Esophagus muscularis mucosa (tissue), 4 donors: Measurements from ENCODE around the gene CYSLTR2. TPM values are rescaled to one million over a fixed set of nuclear protein-coding genes. Genes with fewer than 3 reads are reported as not detected.

Source experiments
- DNase-seq: peaks from one replicate; pipeline ENCODE4 v3.0.0-alpha.2; 2017; ENCODE audit errors: extremely low spot score
- H3K27ac ChIP-seq, 4 donors: fragments of 200-600 bp; sonication (generic); replicated peaks in 1 of 4; 1 replicate in 3 of 4; 2 replicates in 1 of 4; pipeline ENCODE4 v1.5.1; 2016 to 2019; ENCODE audit warnings: mild to moderate bottlenecking in 1 of 4
- H3K27me3 ChIP-seq, 4 donors: fragments of 200-600 bp; sonication (generic); one replicate each; pipeline versions ENCODE4 v1.5.1 to v1.6.0; 2016 to 2019
- H3K36me3 ChIP-seq, 4 donors: fragments of 200-600 bp; sonication (generic); one replicate each; pipeline ENCODE4 v1.5.1; 2016 to 2019
- H3K4me1 ChIP-seq, 4 donors: fragments of 200-600 bp; sonication (generic); one replicate each; pipeline ENCODE4 v1.5.1; 2016 to 2019
- H3K4me3 ChIP-seq, 4 donors: fragments of 200-600 bp; sonication (generic); 1 replicate in 2 of 4; 2 replicates in 2 of 4; pipeline ENCODE4 v1.5.1; 2016 to 2019; ENCODE audit warnings: mild to moderate bottlenecking in 4 of 4, moderate library complexity in 1 of 4
- H3K9me3 ChIP-seq, 4 donors: fragments of 200-600 bp; sonication (generic); 1 replicate in 3 of 4; 2 replicates in 1 of 4; pipeline ENCODE4 v1.5.1; 2016 to 2019
- EP300 ChIP-seq: sonication (generic); formaldehyde crosslinking; IDR thresholded peaks from one replicate; pipeline ENCODE4 v1.6.1; 2017; ENCODE audit warnings: antibody characterized with exemption
- POLR2A ChIP-seq: fragments of 450-650 bp; IDR thresholded peaks from one replicate; pipeline ENCODE4 v1.6.1; 2017; ENCODE audit warnings: antibody characterized with exemption, moderate library complexity, mild to moderate bottlenecking, low read depth
- POLR2AphosphoS5 ChIP-seq, 2 donors: sonication (generic); formaldehyde crosslinking; IDR thresholded peaks; one replicate each; pipeline ENCODE4 v1.6.1; 2017; ENCODE audit warnings: antibody characterized with exemption in 2 of 2
- WGBS: methylation state at CpG from one replicate; pipeline ENCODE4 v1.1.5; 2018; 5-methylcytosine and 5-hydroxymethylcytosine counted together
- intact Hi-C: fragments of 100-400 bp; cut with DNase I; formaldehyde crosslinking; loops from one replicate; pipeline ENCODE4 v1.15.1; 2023
- total RNA-seq, 4 donors: library from RNA; depleted of rRNA; stranded (reverse); fragments of >200 nt; gene quantifications; one replicate each; pipeline versions ENCODE4 v1.1.0 to v1.2.1, GENCODE V29; 2016
- TF ChIP-seq, protein P1 (sequence below), 3 experiments: fragments of 200-600 bp in 2 of 3; fragments of 450-650 bp in 1 of 3; sonication (generic) in 2 of 3; IDR thresholded peaks; one replicate each; pipeline ENCODE4 v1.5.1; 2017 to 2019; ENCODE audit warnings: antibody characterized with exemption in 3 of 3, mild to moderate bottlenecking in 2 of 3, moderate library complexity in 1 of 3

The CYSLTR2 gene
- total RNA-seq, 4 donors from 2014 or later: 0.83 to 4.2 (median 1.2) TPM

DNA sequence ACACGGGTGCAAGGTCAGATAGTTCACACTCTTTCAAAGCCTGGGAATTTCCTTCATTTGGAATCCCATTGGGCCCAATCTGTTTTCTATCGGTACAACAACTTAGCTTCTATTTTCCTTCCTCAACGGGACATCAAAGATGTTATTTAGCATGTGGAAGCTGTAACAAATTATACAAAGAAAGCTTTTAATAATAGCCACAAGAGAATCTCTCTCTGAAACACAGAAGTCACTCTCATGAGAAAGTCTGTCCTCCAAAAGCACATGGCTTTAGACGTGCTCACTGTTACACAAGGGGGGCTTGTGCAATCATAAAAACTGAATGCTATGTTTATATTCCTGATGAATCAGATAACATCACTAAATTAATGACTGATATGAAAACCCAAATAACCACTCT lies 28.9 kb upstream of the CYSLTR2 start:
- Histone ChIP-seq H3K27me3 (no peaks in the 10 kb centered on the region), H3K9me3 (peaks cover 0 to 8% (median 4%) of the 10 kb centered on the region in 4 donors), H3K36me3 (no peaks in the 10 kb centered on the region), H3K4me3 (no peak overlapping the region), H3K27ac (no peak overlapping the region), H3K4me1 (peaks cover 0 to 8% (median 0%) of the 10 kb centered on the region in 4 donors)
- intact Hi-C loops: no loop called here
- TF ChIP-seq POLR2A (no peak), EP300 (no peak), POLR2AphosphoS5 (IDR thresholded peaks at IDR 0.05) (no peak)
- TF ChIP-seq, protein P1, sequence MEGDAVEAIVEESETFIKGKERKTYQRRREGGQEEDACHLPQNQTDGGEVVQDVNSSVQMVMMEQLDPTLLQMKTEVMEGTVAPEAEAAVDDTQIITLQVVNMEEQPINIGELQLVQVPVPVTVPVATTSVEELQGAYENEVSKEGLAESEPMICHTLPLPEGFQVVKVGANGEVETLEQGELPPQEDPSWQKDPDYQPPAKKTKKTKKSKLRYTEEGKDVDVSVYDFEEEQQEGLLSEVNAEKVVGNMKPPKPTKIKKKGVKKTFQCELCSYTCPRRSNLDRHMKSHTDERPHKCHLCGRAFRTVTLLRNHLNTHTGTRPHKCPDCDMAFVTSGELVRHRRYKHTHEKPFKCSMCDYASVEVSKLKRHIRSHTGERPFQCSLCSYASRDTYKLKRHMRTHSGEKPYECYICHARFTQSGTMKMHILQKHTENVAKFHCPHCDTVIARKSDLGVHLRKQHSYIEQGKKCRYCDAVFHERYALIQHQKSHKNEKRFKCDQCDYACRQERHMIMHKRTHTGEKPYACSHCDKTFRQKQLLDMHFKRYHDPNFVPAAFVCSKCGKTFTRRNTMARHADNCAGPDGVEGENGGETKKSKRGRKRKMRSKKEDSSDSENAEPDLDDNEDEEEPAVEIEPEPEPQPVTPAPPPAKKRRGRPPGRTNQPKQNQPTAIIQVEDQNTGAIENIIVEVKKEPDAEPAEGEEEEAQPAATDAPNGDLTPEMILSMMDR (IDR thresholded peaks at IDR 0.05): no peak
- no peak for DNase-seq
- 68% methylated on average over 4 of the region's 4 CpGs for WGBS

DNA sequence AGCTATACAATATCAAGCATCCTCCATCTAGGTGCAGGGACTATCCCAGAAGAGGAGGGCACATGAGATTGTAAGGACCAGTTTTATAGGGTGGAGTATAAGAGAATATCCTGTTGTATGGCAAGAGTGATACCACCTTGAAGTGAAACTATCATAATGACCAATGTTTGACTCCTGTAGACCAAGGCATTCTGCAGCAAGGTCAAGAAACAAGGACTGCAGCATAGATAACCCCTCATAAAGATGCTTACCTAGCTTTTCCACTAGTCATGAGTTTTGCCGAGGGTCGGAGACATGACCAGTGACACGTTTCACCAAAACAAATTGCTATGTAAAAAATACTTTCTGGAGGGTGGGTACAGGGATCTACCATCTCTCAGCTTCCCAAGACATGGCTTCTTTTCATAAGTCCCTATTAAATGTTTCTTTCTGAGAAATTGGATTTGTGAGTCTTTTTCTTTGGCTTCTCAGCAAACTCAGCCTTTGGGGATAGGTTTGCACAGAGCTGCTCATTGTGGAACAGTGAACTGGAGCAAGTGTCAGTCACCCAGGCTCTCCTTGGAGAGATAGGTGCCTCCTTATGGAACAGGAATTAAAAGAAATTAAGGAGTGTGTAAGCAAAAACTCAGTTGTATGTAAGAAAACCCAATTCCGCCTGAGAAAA lies 28.2 kb upstream of the CYSLTR2 start:
- no peak for TF ChIP-seq POLR2A
- TF ChIP-seq, protein P1 (IDR thresholded peaks at IDR 0.05): no peak
- TF ChIP-seq POLR2AphosphoS5 (IDR thresholded peaks at IDR 0.05): no peak
- no peak for TF ChIP-seq EP300
- WGBS: 89% methylated on average over 4 of the region's 4 CpGs
- intact Hi-C loops: no loop called here
- Histone ChIP-seq H3K36me3 (no peaks in the 10 kb centered on the region), H3K27me3 (no peaks in the 10 kb centered on the region), H3K4me3 (no peak overlapping the region), H3K9me3 (peaks cover 0 to 8% (median 4%) of the 10 kb centered on the region in 4 donors), H3K4me1 (peaks cover 0 to 8% (median 3%) of the 10 kb centered on the region in 4 donors), H3K27ac (no peak overlapping the region)
- peak; percentile 53 for DNase-seq

DNA sequence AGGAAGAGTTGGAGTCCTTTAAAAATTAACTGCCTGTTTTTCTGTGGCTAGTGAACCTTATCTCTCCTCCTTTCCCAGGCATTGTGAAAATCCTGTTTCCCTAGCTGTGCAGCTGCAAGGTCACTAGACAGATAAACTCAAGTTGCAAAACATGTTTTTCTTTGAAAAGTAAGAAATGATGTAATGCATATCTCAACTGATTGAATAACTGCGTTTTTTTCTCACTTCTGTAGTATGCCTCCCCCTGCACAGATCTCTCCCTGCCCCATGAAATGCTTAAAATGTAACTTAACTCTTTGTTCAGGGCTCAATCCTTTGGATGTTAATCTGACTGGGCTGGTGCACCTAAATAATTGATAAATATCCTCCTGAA lies 27.7 kb upstream of the CYSLTR2 start:
- H3K27me3 ChIP-seq: no peaks in the 10 kb centered on the region
- peaks cover 3 to 12% (median 5%) of the 10 kb centered on the region in 4 donors for H3K4me1 ChIP-seq
- H3K9me3 ChIP-seq: peaks cover 0 to 8% (median 3%) of the 10 kb centered on the region in 4 donors
- no peak for TF ChIP-seq POLR2AphosphoS5 (IDR thresholded peaks at IDR 0.05)
- TF ChIP-seq EP300: no peak
- no peak for TF ChIP-seq POLR2A
- TF ChIP-seq, protein P1 (IDR thresholded peaks at IDR 0.05): no peak
- no peaks in the 10 kb centered on the region for H3K36me3 ChIP-seq
- intact Hi-C loops: no loop called here
- DNase-seq: peak; percentile 62
- H3K4me3 ChIP-seq: no peak overlapping the region
- H3K27ac ChIP-seq: no peak overlapping the region
- WGBS: 20% methylated on average over 1 of the region's 1 CpG

DNA sequence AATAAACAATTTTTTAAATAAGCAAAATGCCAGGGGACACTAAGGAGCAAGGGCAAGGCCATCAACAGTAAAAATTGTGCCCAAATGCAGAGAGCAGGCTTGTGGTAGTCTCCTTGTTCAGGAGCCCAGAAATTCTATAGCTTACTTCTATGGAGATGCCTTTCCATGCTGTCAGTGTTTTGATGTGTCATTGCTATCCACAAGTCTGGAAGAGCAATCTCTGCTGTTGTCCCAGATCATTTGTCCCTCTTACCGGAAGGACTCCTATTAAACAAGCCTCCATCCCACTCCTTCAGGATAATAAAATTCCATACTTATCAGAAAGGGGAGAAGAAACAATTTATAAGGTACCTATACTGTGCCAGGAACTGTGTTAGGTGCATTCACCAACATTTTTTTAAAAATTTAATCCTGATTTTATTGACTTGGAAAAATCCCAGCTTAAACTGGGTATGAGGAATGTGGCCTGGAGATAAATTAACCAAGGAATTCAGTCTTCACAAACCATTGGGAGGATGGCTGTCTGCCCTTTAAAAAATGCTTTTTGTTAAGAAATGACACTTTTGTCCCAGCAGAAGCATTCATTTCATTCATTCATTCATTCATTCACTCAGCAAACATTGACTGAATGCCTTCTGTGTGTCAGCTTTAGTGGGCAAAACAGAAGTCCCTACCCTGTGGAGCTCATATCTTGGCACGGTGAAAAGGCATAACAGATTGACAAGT lies 26.8 kb upstream of the CYSLTR2 start:
- no peaks in the 10 kb centered on the region for H3K27me3 ChIP-seq
- intact Hi-C loops: no loop called here
- TF ChIP-seq POLR2AphosphoS5 (IDR thresholded peaks at IDR 0.05) (no peak), POLR2A (no peak), EP300 (no peak)
- TF ChIP-seq, protein P1 (IDR thresholded peaks at IDR 0.05): no peak
- peak; percentile 14 for DNase-seq
- peaks cover 3 to 18% (median 9%) of the 10 kb centered on the region in 4 donors for H3K4me1 ChIP-seq
- H3K4me3 ChIP-seq: no peak overlapping the region
- no peak overlapping the region for H3K27ac ChIP-seq
- WGBS: 89% methylated on average over 2 of the region's 2 CpGs
- H3K9me3 ChIP-seq: peaks cover 0 to under 1% (median 0%) of the 10 kb centered on the region in 4 donors
- no peaks in the 10 kb centered on the region for H3K36me3 ChIP-seq
